Measurements from ENCODE around the gene MOXD1. TPM values are rescaled to one million over a fixed set of nuclear protein-coding genes. Genes with fewer than 3 reads are reported as not detected.
"Not testable (repeated sequence)": the region's sequence is repeated elsewhere in the genome, so short reads cannot be mapped to it uniquely, and the experiment has no call there.

MOXD1 gene
- total RNA-seq, 2 experiments from 2014 or later = not detected

DNA sequence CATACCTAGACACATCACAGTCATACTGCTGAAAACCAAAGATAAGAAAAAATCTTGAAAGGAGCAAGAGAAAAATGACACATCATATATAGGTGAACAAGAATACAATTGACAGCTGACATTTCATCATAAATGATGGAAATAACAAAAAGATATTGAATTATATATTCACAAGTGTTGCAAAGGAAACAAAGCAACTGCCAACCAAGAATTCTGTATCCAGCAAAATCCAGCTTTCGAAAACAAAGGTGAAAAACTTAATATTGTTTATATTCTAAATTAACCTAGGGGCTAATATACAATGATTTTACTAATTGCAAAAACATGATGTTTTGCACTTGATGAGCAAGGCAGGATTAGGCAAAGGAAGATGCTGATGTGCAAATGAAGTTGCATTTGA, 84.3 kb downstream of the MOXD1 start:
- Mint-ChIP-seq H3K27me3 (peaks cover 11% of the 10 kb centered on the region), H3K27ac (no peak overlapping the region), H3K4me1 (no peaks in the 10 kb centered on the region), H3K9me3 (peaks cover 3% of the 10 kb centered on the region), H3K36me3 (ENCODE audit: low read depth) (no peaks in the 10 kb centered on the region), H3K4me3 (no peak overlapping the region)
- ChIA-PET CTCF (interaction anchor here (1.6 kb wide), 1 partner anchor 37 kb away, joined by 4 read pairs; no protein-coding TSS in a partner anchor), POLR2A (interaction anchor here (0.6 kb wide), 1 partner anchor 190 kb away, joined by 3 read pairs; no protein-coding TSS in a partner anchor)
- no peak for DNase-seq

DNA sequence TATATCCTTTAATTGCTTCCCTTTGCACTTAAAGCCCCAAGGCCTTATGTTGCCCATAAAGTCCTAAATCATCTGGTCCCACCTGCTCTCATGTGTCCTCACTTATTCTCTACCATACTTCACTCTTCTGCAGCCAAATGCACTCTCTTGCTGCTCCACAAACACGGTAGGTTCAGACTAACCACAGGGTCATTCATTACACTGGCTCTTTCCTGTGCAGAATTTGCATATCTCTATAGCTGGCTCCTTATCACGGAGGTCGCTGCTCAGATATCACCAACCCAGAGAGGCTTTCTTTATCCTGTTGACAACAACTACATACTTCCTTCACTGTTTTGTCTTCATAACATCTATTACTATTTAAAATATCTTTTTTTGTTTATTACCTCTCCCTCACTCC, 86.8 kb downstream of the MOXD1 start:
- DNase-seq = no peak
- Mint-ChIP-seq H3K4me1 (no peaks in the 10 kb centered on the region), H3K36me3 (ENCODE audit: low read depth) (no peaks in the 10 kb centered on the region), H3K27me3 (peaks cover 16% of the 10 kb centered on the region), H3K27ac (no peak overlapping the region), H3K4me3 (no peak overlapping the region), H3K9me3 (peaks cover 3% of the 10 kb centered on the region)
- ChIA-PET POLR2A (no interaction called here), CTCF (interaction anchor here (0.9 kb wide), 1 partner anchor 35 kb away, joined by 3 read pairs; no protein-coding TSS in a partner anchor)

DNA sequence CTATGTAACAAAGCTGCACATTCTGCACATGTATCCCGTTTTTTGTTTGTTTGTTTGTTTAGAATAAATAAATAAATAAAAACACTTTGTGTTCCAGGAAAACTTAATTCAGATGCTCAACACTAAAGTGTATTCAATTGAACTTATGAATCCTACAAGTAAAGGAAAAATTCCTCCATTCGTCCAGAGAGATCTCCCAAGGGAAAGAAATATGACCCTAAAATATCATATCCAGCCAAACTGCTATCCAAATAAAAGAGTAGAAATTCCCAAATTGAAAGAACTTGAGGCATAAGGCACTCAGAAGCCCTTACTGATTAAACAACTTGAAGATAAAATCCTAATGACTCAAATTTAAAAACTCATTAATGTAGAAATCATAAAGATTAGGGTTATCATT, 90.4 kb downstream of the MOXD1 start:
- Mint-ChIP-seq H3K36me3 (ENCODE audit: low read depth) (no peaks in the 10 kb centered on the region), H3K9me3 (no peaks in the 10 kb centered on the region), H3K4me1 (no peaks in the 10 kb centered on the region), H3K4me3 (no peak overlapping the region), H3K27ac (no peak overlapping the region), H3K27me3 (peaks cover 29% of the 10 kb centered on the region)
- ChIA-PET POLR2A (no interaction called here), CTCF (no interaction called here)
- no peak for DNase-seq

DNA sequence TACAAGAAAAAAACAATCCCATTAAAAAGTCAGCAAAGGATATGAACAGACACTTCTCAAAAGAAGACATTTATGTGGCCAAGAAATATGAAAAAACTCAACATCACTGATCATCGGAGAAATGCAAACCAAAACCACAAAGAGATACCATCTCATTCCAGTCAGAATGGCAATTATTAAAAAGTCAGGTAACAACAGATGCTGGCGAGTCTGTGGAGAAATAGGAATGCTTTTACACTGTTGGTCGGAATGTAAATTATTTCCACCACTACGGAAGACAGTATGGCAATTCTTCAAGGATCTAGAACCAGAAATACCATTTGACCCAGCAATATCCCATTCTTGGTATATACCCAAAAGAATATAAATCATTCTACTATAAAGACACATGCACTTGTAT, 91.1 kb downstream of the MOXD1 start:
- H3K4me1 Mint-ChIP-seq; CTCF ChIA-PET; H3K4me3 Mint-ChIP-seq; H3K36me3 Mint-ChIP-seq (ENCODE audit: low read depth); POLR2A ChIA-PET; H3K9me3 Mint-ChIP-seq; H3K27ac Mint-ChIP-seq; DNase-seq: not testable (repeated sequence)
- peaks cover 29% of the 10 kb centered on the region for H3K27me3 Mint-ChIP-seq

DNA sequence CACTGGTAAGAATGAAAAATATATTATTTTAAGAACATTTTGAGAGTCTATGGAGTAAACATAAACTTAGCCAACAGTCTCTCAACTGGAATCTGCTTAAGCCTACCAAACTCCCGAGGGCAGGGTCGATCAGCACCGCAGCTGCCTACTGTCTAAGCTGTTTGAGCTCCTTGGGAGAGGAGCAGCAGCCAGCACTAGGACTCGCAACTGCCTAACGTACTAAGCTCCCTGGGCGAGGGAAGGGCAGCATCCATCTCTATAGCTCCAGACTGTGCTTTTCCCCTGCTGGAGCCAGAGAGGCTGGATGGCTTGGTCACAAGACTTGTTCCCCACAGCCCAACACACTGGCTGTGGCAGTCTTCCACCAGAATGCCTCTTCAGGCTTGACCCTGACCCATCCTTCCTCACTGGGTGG, 96.4 kb downstream of the MOXD1 start:
- H3K27me3 Mint-ChIP-seq = peaks cover 27% of the 10 kb centered on the region
- DNase-seq = no peak
- H3K4me1 Mint-ChIP-seq = no peaks in the 10 kb centered on the region
- H3K36me3 Mint-ChIP-seq (ENCODE audit: low read depth) = no peaks in the 10 kb centered on the region
- no peak overlapping the region for H3K27ac Mint-ChIP-seq
- no peaks in the 10 kb centered on the region for H3K9me3 Mint-ChIP-seq
- no peak overlapping the region for H3K4me3 Mint-ChIP-seq
- ChIA-PET POLR2A (no interaction called here), CTCF (no interaction called here)

DNA sequence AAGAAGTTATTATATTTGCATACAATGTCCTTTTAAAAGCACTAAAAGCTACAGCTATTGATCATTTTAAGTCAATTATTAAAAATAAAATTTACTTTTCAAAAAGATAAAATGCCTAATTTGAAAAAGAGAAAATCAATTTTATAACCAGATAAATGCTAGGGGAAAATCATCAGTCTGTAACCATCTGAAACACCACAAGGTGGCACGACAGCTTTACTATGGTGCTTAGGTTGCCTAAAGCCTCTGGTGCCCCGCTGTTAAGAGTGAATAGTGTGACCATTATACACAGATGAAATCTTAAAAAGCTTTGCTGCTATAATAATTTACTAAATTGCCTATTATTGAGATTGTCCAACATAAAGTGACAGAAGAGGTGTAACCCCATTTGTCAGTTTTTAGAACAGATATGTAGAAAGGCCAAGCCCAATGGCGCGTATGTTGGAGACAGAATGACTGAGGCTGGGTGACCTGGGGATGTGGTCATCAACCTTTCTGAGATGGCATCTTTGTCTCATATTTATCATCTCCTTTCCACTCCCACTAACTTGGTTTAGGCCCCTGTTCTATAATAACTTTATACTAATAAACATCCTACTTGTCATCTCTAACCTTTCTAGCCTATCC, 100.8 kb downstream of the MOXD1 start:
- Mint-ChIP-seq H3K4me3 (no peak overlapping the region), H3K9me3 (no peaks in the 10 kb centered on the region), H3K36me3 (ENCODE audit: low read depth) (no peaks in the 10 kb centered on the region), H3K4me1 (no peaks in the 10 kb centered on the region), H3K27ac (no peak overlapping the region), H3K27me3 (peaks cover 19% of the 10 kb centered on the region)
- ChIA-PET CTCF (interaction anchor here (0.9 to 9.1 kb wide), 6 partner anchors 12 to 212 kb away, joined by 3 to 112 read pairs (median 4); partner anchors contain the start of gene STX7), POLR2A (no interaction called here)
- no peak for DNase-seq

DNA sequence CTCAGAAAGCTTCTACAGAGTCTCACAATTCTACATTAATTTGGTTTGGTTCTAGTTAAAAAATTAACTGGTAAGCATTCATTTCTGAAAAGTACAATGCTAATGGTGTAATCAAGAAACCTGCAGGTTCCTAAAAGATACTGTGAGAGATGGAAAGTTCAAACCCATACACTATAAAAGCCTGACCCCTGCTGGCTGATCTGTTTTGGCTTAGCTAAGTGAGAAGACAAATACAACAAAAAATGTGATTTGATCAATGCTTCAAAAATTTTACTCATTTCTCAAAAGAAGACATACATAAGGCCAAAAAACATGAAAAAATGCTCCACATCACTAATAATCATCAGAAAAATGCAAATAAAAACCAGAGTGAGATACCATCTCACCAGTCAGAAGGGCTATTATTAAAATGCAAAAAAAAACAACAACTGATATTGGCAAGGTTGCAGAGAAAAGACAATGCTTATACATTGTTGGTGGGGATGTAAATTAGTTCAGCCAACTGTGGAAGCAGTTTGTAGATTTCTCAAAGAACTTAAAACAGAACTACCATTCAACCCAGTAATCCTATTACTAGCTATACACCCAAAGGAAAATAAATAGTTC, 102.8 kb downstream of the MOXD1 start:
- Mint-ChIP-seq H3K9me3 (no peaks in the 10 kb centered on the region), H3K27me3 (peaks cover 24% of the 10 kb centered on the region), H3K27ac (no peak overlapping the region), H3K4me1 (no peaks in the 10 kb centered on the region), H3K36me3 (ENCODE audit: low read depth) (no peaks in the 10 kb centered on the region), H3K4me3 (no peak overlapping the region)
- POLR2A ChIA-PET = interaction anchor here (1.7 kb wide), 1 partner anchor 19 kb away, joined by 6 read pairs; no protein-coding TSS in a partner anchor
- DNase-seq = peak; percentile 23
- CTCF ChIA-PET = interaction anchor here (0.8 to 9.1 kb wide), 7 partner anchors 9 to 186 kb away, joined by 3 to 112 read pairs (median 6); no protein-coding TSS in a partner anchor

DNA sequence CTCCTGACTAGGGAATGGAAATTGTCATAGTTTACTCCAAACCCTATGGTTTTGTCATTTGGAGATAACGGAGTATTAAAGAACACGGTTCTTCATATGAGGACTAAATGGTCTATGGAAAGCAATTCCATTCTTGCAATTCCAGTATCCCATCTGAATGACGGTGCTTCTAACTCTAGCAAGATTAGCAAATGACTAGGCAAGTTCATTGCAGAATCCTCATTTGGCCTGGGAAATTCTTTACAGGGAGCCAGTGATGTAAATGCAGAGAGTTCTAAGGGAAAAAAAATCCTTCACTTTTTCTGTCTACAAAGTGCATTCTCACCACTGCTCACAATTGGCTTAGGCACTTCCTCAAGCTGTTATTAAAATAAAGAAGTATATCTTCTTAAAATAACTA, 111.5 kb downstream of the MOXD1 start:
- peaks cover 17% of the 10 kb centered on the region for H3K27me3 Mint-ChIP-seq
- H3K36me3 Mint-ChIP-seq (ENCODE audit: low read depth) = no peaks in the 10 kb centered on the region
- POLR2A ChIA-PET = interaction anchor here (1.8 kb wide), 1 partner anchor 10 kb away, joined by 4 read pairs; no protein-coding TSS in a partner anchor

DNA sequence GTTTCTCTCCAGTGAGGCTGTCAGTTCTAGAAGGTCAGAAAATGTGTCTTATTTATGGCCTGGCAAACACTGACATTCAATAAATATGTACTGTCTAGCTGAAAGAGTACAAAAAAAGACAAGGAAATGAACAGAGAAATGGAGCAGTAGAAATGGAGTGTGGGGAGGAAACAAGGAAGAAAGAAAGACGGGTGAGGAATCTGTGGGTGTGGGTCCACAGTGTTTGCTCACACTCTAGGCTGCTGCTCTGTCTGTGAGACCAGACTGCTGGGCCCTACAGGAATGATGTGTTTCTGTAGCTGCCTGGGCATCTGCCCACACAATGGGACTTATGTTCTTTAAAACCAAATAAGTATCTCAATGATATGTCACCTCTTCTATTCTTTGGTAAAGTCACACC, 114.2 kb downstream of the MOXD1 start:
- no peak overlapping the region for H3K27ac Mint-ChIP-seq
- no peaks in the 10 kb centered on the region for H3K9me3 Mint-ChIP-seq
- DNase-seq = no peak
- ChIA-PET CTCF (no interaction called here), POLR2A (no interaction called here)
- no peaks in the 10 kb centered on the region for H3K4me1 Mint-ChIP-seq
- peaks cover 18% of the 10 kb centered on the region for H3K27me3 Mint-ChIP-seq
- no peak overlapping the region for H3K4me3 Mint-ChIP-seq
- H3K36me3 Mint-ChIP-seq (ENCODE audit: low read depth) = no peaks in the 10 kb centered on the region

More for the DNA sequence above, 111.5 kb downstream of the MOXD1 start:
- Mint-ChIP-seq H3K4me3 (no peak overlapping the region), H3K27ac (no peak overlapping the region), H3K9me3 (no peaks in the 10 kb centered on the region), H3K4me1 (no peaks in the 10 kb centered on the region)
- DNase-seq = no peak
- CTCF ChIA-PET = interaction anchor here (1.2 to 6.2 kb wide), 3 partner anchors 8 to 195 kb away, joined by 3 to 69 read pairs (median 14); no protein-coding TSS in a partner anchor

DNA sequence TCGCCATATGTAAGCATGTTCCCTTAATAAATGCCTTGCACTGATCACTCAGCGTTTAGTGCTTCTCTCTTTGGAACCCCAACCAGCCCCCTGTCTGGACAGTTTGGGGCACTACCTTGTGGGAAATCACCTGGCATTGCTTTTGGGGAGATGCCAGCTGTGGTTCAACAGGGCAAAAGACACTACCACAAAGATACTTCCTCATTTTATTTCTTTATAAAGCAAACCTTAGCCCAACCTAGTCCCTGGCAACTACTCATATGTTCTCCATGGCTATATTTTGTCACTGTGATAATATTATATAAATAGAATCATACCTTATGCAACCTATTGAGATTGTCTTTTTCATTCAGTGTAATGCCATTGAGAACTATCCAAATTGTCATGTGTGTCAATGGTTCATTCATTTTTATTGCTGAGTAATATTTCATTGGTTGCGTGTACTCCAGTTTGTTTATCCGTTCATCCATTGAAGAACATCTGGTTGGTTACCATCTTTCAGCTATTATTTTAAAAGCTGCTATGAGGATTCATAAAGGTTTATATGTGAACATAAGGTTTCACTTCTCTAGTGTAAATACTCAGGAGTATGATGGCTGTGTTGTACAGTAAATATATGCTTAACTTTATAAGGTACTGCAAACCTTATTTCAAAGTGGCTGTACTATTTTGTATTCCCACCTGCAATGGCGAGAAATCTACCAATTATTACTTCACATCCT, 114.8 kb downstream of the MOXD1 start:
- no peak for DNase-seq
- H3K4me1 Mint-ChIP-seq = no peaks in the 10 kb centered on the region

DNA sequence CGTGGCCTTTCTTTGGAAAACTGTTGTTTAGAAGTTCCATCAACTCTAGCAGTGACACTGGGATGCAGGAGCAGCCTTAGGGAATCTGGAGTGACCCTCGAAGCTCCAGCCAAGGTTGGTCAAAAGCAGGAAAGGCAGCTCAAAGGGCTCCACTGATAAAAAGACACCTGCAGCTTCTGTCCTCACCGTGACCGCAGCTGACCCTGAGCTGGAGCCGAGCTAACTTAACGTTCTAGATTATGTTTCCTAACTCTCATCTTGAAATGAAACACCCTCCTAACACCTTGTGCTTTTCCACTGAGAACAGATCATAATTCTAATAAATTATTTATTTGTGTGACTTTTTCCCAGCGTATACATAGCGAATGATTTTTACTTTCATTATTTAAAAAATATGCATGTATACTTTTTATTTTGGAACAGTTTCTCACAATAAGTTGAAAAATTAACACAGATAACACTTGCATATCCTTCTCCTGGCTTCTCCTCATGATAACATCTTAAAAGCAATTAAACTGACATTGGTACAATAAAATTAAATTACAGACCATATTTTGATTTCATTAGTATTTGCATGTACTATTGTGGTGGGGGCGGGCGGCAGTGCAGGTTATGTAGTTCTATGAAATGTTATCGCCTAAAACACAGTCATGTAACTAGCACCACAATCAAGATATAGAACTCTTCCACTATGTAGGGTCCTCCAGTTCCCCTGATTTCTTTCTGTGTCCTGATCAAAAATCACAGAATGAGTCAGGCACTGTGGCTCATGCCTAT, 116.1 kb downstream of the MOXD1 start:
- Mint-ChIP-seq H3K36me3 (ENCODE audit: low read depth) (no peaks in the 10 kb centered on the region), H3K27me3 (peaks cover 25% of the 10 kb centered on the region), H3K9me3 (no peaks in the 10 kb centered on the region), H3K4me1 (no peaks in the 10 kb centered on the region), H3K4me3 (no peak overlapping the region), H3K27ac (no peak overlapping the region)
- ChIA-PET CTCF (interaction anchor here (0.9 to 1.0 kb wide), 2 partner anchors 12 to 200 kb away, joined by 3 read pairs; no protein-coding TSS in a partner anchor), POLR2A (no interaction called here)
- no peak for DNase-seq

More for the DNA sequence above, 114.8 kb downstream of the MOXD1 start:
- CTCF ChIA-PET = no interaction called here
- Mint-ChIP-seq H3K27me3 (peaks cover 23% of the 10 kb centered on the region), H3K36me3 (ENCODE audit: low read depth) (no peaks in the 10 kb centered on the region), H3K4me3 (no peak overlapping the region), H3K9me3 (no peaks in the 10 kb centered on the region), H3K27ac (no peak overlapping the region)
- POLR2A ChIA-PET = no interaction called here

DNA sequence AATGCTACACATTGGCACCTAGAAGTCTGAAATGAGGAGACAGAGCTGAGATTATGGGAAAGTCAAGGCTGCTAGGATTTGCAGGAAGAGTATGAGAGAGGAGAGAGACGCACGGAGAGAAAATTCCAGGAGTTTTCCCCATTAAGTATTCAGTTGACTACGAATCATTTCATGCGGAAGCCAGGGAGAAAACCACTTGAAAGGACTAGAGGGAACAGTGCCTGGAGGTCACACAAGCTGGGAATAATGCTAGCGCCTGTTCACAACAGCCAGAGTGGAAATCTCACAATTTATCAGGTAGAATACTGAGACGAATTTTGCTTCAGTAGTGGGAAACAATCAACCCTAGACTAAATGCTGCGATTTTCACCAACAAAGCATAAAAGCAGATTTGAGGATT, 118.6 kb downstream of the MOXD1 start:
- H3K36me3 Mint-ChIP-seq (ENCODE audit: low read depth) = no peaks in the 10 kb centered on the region
- no peaks in the 10 kb centered on the region for H3K9me3 Mint-ChIP-seq
- H3K27ac Mint-ChIP-seq = no peak overlapping the region
- no peak overlapping the region for H3K4me3 Mint-ChIP-seq
- H3K27me3 Mint-ChIP-seq = peaks cover 19% of the 10 kb centered on the region
- CTCF ChIA-PET = interaction anchor here (1.6 kb wide), 1 partner anchor 10 kb away, joined by 4 read pairs; no protein-coding TSS in a partner anchor
- H3K4me1 Mint-ChIP-seq = no peaks in the 10 kb centered on the region
- no peak for DNase-seq
- POLR2A ChIA-PET = no interaction called here
